Colonic mucosa (tissue), 4 donors: ENCODE measurements around the gene SLC9A3. TPM values are rescaled to one million over a fixed set of nuclear protein-coding genes. Genes with fewer than 3 reads are reported as not detected.

Experiments
- DNase-seq: peaks from one replicate; pipeline ENCODE4 v3.0.0-alpha.2; 2020
- H3K27ac ChIP-seq: fragments of 200-600 bp; one replicate; pipeline ENCODE4 v1.8.0; 2021
- H3K27me3 ChIP-seq: fragments of 200-600 bp; one replicate; pipeline ENCODE4 v1.8.0; 2021
- H3K36me3 ChIP-seq: fragments of 200-600 bp; one replicate; pipeline ENCODE4 v1.8.0; 2021
- H3K4me1 ChIP-seq: fragments of 200-600 bp; one replicate; pipeline ENCODE4 v1.8.0; 2021; ENCODE audit warnings: mild to moderate bottlenecking
- H3K4me3 ChIP-seq: fragments of 200-600 bp; one replicate; pipeline ENCODE4 v1.8.0; 2021
- H3K9ac ChIP-seq, 2 donors: one replicate each; pipeline ENCODE4 v1.7.0; 2013; ENCODE audit warnings: control low read depth in 2 of 2, low read depth in 2 of 2, low read length in 2 of 2
- H3K9me3 ChIP-seq: fragments of 200-600 bp; one replicate; pipeline ENCODE4 v1.8.0; 2021
- intact Hi-C: fragments of 100-400 bp; cut with DNase I; formaldehyde crosslinking; loops from one replicate; pipeline ENCODE4 v1.14.1; 2022
- total RNA-seq, 2 donors: library from RNA; stranded (reverse); fragmentation: NEBNext Ultra II Directional in 1 of 2; extraction: Animal tissue kit (Norgen Biotek cat#: 25700) in 1 of 2; gene quantifications; one replicate each; pipeline ENCODE4 v1.2.1, GENCODE V29; 2021
- TF ChIP-seq, protein P1 (sequence below): fragments of 200-600 bp; IDR thresholded peaks from one replicate; pipeline ENCODE4 v1.8.0; 2022; ENCODE audit warnings: antibody characterized with exemption, mild to moderate bottlenecking
- donor health status: healthy.
- donor health status: DM: no; HTN: no; CAD: no.
- donor health status: DM: no; HTN: no; CAD: no.

SLC9A3 gene
- total RNA-seq, 2 donors from 2014 or later: 70.0 to 78.8 TPM

DNA sequence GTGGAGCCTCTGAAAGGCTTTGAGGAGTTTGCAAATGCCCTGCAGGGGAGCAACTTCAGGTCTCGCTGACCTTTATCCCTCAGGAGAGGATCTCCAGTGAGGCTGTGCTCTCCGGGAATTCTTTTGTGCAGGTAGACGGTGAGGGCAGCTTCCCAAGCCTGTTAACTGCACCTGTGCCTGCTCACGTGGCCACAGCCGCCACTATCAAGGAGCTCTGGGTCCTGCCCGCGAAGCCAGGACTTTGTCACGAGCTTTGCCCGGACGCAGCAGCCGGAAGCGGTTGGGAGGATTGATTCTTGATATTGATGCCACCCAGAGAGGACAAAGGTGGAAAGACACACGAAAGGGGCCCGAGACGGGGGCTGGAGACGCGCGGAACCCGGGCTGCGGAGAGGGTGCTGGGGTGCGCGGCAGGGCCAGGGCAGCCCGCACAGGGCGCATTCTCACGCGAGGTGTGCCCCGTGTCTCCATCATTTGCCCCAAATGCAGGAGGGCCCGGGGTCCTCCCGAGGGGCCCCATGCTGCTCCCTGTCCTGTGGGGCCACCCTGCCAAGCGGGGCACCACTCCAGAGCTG is 18.2 kb downstream of the SLC9A3 start:
- intact Hi-C loops: no loop called here
- Histone ChIP-seq H3K27ac (no peak overlapping the region), H3K27me3 (no peaks in the 10 kb centered on the region), H3K9ac (no peak overlapping the region), H3K36me3 (no peaks in the 10 kb centered on the region), H3K4me1 (no peaks in the 10 kb centered on the region), H3K4me3 (no peak overlapping the region), H3K9me3 (no peaks in the 10 kb centered on the region)
- DNase-seq: peak; percentile 36
- TF ChIP-seq, protein P1, sequence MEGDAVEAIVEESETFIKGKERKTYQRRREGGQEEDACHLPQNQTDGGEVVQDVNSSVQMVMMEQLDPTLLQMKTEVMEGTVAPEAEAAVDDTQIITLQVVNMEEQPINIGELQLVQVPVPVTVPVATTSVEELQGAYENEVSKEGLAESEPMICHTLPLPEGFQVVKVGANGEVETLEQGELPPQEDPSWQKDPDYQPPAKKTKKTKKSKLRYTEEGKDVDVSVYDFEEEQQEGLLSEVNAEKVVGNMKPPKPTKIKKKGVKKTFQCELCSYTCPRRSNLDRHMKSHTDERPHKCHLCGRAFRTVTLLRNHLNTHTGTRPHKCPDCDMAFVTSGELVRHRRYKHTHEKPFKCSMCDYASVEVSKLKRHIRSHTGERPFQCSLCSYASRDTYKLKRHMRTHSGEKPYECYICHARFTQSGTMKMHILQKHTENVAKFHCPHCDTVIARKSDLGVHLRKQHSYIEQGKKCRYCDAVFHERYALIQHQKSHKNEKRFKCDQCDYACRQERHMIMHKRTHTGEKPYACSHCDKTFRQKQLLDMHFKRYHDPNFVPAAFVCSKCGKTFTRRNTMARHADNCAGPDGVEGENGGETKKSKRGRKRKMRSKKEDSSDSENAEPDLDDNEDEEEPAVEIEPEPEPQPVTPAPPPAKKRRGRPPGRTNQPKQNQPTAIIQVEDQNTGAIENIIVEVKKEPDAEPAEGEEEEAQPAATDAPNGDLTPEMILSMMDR: no peak

DNA sequence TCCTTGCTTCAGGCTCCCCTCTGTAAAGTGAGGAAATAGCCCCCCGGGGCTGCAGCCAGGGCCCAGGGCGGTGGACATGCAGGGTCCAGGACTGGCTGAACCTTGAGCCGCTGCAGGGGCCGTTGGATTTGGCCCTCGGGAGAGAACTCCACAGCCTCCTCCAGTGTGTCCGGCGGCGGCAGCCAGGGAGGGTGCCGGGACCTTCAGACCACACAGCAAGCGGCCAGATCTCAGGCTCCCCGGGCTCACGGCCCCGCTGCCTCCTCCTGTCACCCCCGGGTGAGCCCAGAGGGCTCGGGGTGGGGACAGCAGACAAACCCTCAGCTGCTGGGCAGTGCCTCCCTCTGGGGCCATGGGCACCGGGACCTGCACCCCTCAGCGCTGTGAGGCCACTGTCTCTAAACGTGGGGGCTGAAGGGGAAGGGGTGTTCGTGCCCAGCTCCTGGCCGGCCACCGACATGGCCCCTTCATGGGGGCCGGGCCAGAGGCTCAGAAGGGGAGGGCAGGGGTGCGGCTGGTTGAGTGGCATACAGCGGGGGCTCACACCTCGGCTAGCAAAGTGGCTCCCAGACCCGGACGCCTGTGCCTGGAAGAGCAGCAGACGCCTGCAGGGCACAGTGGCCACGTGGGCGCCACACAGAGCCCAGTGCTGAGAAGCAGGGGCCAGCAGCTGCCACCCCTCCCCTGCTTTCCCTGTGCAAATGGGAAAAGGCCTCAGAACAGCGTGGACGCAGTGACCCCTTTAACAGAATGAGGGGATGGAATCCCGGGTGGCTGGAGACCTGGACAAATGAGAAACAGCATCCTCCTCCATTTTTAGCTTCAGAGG is 19.7 kb downstream of the SLC9A3 start:
- Histone ChIP-seq H3K27me3 (no peaks in the 10 kb centered on the region), H3K4me1 (no peaks in the 10 kb centered on the region), H3K9me3 (no peaks in the 10 kb centered on the region), H3K4me3 (no peak overlapping the region), H3K36me3 (no peaks in the 10 kb centered on the region), H3K27ac (no peak overlapping the region), H3K9ac (no peak overlapping the region)
- TF ChIP-seq, protein P1: no peak
- DNase-seq: no peak
- intact Hi-C loops: no loop called here

DNA sequence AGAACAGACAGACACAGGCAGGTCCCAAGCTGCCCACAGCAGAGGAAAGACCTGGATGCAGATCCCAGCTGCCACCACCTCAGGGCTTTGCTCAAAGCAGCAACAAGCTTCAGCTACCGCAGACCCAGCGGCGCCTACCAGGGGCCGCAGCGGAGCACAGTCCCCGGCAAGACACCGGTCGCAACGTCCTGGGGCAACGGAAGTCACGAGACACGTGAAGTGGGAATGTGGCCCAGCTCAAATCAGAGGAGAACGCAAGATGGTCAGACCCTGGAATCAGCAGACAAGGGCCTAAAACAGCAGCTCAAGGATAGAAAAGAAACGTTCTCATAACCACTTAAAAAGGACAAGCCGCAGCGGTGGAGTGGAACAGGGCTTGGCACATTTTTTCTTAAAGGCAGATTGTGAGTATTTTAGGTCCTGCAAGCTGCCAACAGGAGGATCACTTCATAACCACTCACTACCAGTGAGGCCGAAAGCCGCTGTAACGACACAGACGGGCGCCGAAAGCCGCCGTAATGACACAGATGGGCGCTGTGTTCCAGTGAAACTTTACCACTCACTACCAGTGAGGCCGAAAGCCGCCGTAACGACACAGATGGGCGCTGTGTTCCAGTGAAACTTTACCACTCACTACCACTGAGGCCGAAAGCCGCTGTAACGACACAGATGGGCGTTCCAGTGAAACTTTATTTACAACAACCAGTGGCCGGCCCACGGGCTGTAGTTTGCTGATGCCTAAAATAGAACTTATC is 21.7 kb downstream of the SLC9A3 start:
- intact Hi-C loops: no loop called here
- TF ChIP-seq, protein P1: no peak
- DNase-seq: no peak
- Histone ChIP-seq H3K4me3 (no peak overlapping the region), H3K27ac (no peak overlapping the region), H3K36me3 (no peaks in the 10 kb centered on the region), H3K27me3 (no peaks in the 10 kb centered on the region), H3K9ac (no peak overlapping the region), H3K9me3 (no peaks in the 10 kb centered on the region), H3K4me1 (no peaks in the 10 kb centered on the region)

DNA sequence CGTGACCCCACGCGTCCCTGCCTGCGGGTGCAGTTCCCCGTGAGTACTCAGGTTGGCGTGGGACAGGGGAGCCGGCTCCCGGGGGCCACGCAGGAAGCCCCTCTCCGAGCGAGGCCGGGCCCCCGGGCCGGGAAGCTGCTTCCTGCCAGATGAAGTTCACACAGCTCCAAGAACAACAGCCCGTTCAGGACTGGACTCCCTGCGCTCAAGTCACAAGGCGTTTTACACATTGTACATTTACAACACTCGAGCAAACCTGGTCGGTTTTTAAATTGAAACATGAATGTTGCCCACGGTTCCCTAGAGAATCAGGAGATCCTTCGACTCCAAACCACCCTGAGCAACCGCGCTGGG is 22.4 kb downstream of the SLC9A3 start:
- no peak overlapping the region for H3K4me3 ChIP-seq
- H3K4me1 ChIP-seq: no peaks in the 10 kb centered on the region

More for the DNA sequence above, 22.4 kb downstream of the SLC9A3 start:
- Histone ChIP-seq H3K9ac (no peak overlapping the region), H3K36me3 (no peaks in the 10 kb centered on the region), H3K9me3 (no peaks in the 10 kb centered on the region), H3K27ac (no peak overlapping the region), H3K27me3 (no peaks in the 10 kb centered on the region)
- DNase-seq: no peak
- intact Hi-C loops: no loop called here
- TF ChIP-seq, protein P1: no peak
